SK-N-MC (cell line): Measurements from ENCODE around the gene FAM78A.

Experiments used
- EZH2 ChIP-seq: fragments of 200-600 bp; sonication (generic); IDR thresholded peaks from one replicate; pipeline ENCODE4 v1.6.1; 2017; ENCODE audit warnings: antibody characterized with exemption
- FOXP2 ChIP-seq: optimal IDR thresholded peaks from 2 replicates; pipeline ENCODE3; 2011; ENCODE audit warnings: mild to moderate bottlenecking, moderate library complexity; ENCODE audit not compliant: insufficient read depth; ENCODE audit errors: extremely low read length, control extremely low read depth
- POLR2AphosphoS5 ChIP-seq: IDR thresholded peaks from 2 replicates; pipeline ENCODE4 v1.6.1; 2012; ENCODE audit warnings: mild to moderate bottlenecking, low read depth, low read length, borderline replicate concordance

DNA sequence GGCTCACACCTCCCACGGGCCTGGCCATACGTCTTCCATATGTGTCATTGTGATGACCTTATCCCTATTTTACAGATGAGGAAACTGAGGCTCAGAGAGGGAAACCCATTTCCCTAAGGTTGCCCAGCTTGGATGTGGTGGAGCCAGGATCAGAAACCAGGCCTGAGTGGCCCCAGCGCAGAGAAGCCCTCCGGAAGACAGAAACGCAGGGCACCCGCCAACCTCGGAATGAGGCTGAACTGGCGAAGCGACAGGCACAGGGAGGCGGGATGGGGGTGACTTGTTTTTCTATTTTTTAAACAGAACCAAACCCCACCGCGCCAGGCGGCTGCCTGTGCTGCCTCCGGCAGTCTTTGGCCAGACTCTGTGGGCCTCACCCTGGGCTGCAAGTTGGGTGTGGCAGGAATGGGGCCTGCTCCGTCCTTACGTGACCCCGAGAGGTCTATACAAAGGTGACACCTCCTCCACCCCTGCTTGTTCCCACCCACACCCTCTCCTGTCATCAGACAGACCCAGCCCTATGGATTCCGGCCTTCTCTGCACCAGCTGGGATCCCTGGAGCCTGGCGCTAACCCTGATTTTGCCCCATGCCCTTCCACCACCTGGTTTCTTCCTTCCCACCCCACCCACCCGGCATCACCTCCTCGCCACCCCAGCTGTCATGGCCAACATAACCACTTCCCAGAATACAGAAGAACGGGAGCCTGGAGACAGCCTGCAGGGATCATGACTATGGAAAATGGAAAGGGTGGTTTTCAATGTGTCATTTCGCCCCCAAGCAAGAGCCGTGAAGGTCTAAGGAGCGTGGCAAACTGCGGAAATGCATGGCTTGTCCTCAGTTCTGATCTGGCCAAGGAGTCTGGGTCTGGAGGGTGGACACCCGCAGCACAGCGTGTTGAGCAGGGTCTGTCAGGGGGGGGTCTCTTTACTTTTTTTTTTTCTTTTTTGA, 36.8 kb upstream of the FAM78A start:
- TF ChIP-seq EZH2 (no peak), POLR2AphosphoS5 (no peak), FOXP2 (no peak)
